ENCODE data around the gene C6orf120. TPM values are rescaled to one million over a fixed set of nuclear protein-coding genes. Genes with fewer than 3 reads are reported as not detected.

C6orf120 gene
- 10 to 100 TPM; 14.8 to 29.0 (median 21.7) TPM for total RNA-seq

- Histone ChIP-seq H3K4me1 (peaks cover 27 to 76% (median 56%) of the 10 kb centered on the region in 3 donors), H3K27me3 (no peaks in the 10 kb centered on the region), H3K9me3 (no peaks in the 10 kb centered on the region), H3K36me3 (peaks cover 0 to 26% (median 0%) of the 10 kb centered on the region in 3 donors), H3K27ac (peak within 1 kb of the TSS; percentile 88 to 99 (median 98)), H3K4me3 (peak within 1 kb of the TSS; percentile 67 to 96 (median 90))
- peak; percentile 86 for DNase-seq
- intact Hi-C loops (cut with DNase I) = no loop called here
- WGBS, 2 donors = 0% methylated on average over 8 to 13 of the region's 92 CpGs
- TF ChIP-seq CTCF (IDR thresholded peaks at IDR 0.05) (no peak), POLR2A (IDR thresholded peaks at IDR 0.05) (peak in 3 of 4 donors; percentile 92 to 98 (median 92))
Observed at GRCh38 chr6:169701954-169702839, at the start of gene C6orf120, which contains the start of gene WDR27. Gene C6orf120 (plus strand): TSS chr6:169702126. CDS start chr6:169702460, 334 bp downstream. Gene WDR27 (minus strand): TSS chr6:169702029. CDS start chr6:169689005, 13,024 bp downstream.

- no peaks in the 10 kb centered on the region for H3K27me3 ChIP-seq
- intact Hi-C loops (cut with DNase I) = no loop called here
- peaks cover under 1 to 34% (median 1%) of the 10 kb centered on the region in 3 donors for H3K36me3 ChIP-seq
- 93 to 97% methylated on average over 11 of the region's 11 CpGs for WGBS, 2 donors
- no peak for DNase-seq
- H3K9me3 ChIP-seq = no peaks in the 10 kb centered on the region
- H3K4me1 ChIP-seq = peaks cover 5 to 17% (median 5%) of the 10 kb centered on the region in 3 donors
- H3K4me3 ChIP-seq = no peak overlapping the region
- H3K27ac ChIP-seq = no peak overlapping the region
- no peak for TF ChIP-seq POLR2A (IDR thresholded peaks at IDR 0.05)
- no peak for TF ChIP-seq CTCF (IDR thresholded peaks at IDR 0.05)
Observed at GRCh38 chr6:169652896-169653295, 49.0 kb upstream of the C6orf120 start.

GRCh38 chr6:169653691-169654090 is 48.2 kb upstream of the C6orf120 start:
- H3K36me3 ChIP-seq = peaks cover 3 to 35% (median 3%) of the 10 kb centered on the region in 3 donors
- H3K4me3 ChIP-seq = peak overlapping the region in 3 of 4 donors; percentile 51 to 61 (median 56)
- no peak for DNase-seq
- H3K9me3 ChIP-seq = no peaks in the 10 kb centered on the region
- no peaks in the 10 kb centered on the region for H3K27me3 ChIP-seq
- intact Hi-C loops (cut with DNase I) = no loop called here
- TF ChIP-seq POLR2A (IDR thresholded peaks at IDR 0.05) = no peak
- no peak for TF ChIP-seq CTCF (IDR thresholded peaks at IDR 0.05)
- H3K27ac ChIP-seq = peak overlapping the region in 2 of 4 donors; percentile 83 to 88
- 67 to 87% methylated on average over 4 of the region's 6 CpGs for WGBS, 2 donors
- peaks cover 5 to 17% (median 5%) of the 10 kb centered on the region in 3 donors for H3K4me1 ChIP-seq

GRCh38 chr6:169654598-169655391 is 47.1 kb upstream of the C6orf120 start:
- DNase-seq = no peak
- 63 to 66% methylated on average over 27 to 42 of the region's 46 CpGs for WGBS, 2 donors

More at GRCh38 chr6:169654598-169655391, 47.1 kb upstream of the C6orf120 start:
- no peaks in the 10 kb centered on the region for H3K9me3 ChIP-seq
- peak overlapping the region; percentile 30 to 61 (median 54) for H3K4me3 ChIP-seq
- H3K27ac ChIP-seq = peak overlapping the region; percentile 66 to 88 (median 81)
- peaks cover 3 to 46% (median 13%) of the 10 kb centered on the region in 3 donors for H3K36me3 ChIP-seq
- TF ChIP-seq CTCF (IDR thresholded peaks at IDR 0.05) (peak in 3 of 6 experiments; percentile 37 to 45 (median 44)), POLR2A (IDR thresholded peaks at IDR 0.05) (peak in 1 of 4 donors; percentile 46)
- peaks cover 5 to 17% (median 5%) of the 10 kb centered on the region in 3 donors for H3K4me1 ChIP-seq
- intact Hi-C loops (cut with DNase I) = no loop called here
- no peaks in the 10 kb centered on the region for H3K27me3 ChIP-seq
